CD4-positive, alpha-beta T cell (primary cell): Measurements from ENCODE around the gene SLC2A4. TPM values are rescaled to one million over a fixed set of nuclear protein-coding genes. Genes with fewer than 3 reads are reported as not detected.

ENCODE experiments used
- ATAC-seq: fragments of 200-7000 bp; cut with Tn5 transposase; one replicate; pipeline ENCODE4 v1.10.0; 2022; ENCODE audit warnings: mild to moderate bottlenecking; ENCODE audit not compliant: poor library complexity
- CTCF ChIA-PET: fragments of 350-600 bp; sonication (Branson Sonifier 250); formaldehyde crosslinking; loops from one replicate; lab custom pipeline; 2021; ENCODE audit warnings: antibody characterized with exemption, inconsistent platforms; lab: Charles Lee
- POLR2A ChIA-PET: fragments of 350-600 bp; sonication (Branson Sonifier 250); formaldehyde crosslinking; loops from one replicate; lab custom pipeline; 2021; ENCODE audit warnings: antibody characterized with exemption, inconsistent platforms; lab: Charles Lee
- DNase-seq, 14 experiments: peaks; one replicate each; pipeline ENCODE4 v3.0.0-alpha.2; 2013 to 2020; ENCODE audit warnings: mixed read lengths in 2 of 14
- H3K27ac ChIP-seq, 2 donors: one replicate each; pipeline versions ENCODE4 v1.5.1 to v1.7.0; 2013; ENCODE audit warnings: low read length in 2 of 2, low read depth in 1 of 2, mild to moderate bottlenecking in 1 of 2
- H3K27me3 ChIP-seq, 2 experiments: 1 replicate in 1 of 2; 2 replicates in 1 of 2; pipeline versions ENCODE4 v1.6.1 to v1.7.0; 2013; ENCODE audit warnings: low read length in 2 of 2, control low read depth in 1 of 2, mild to moderate bottlenecking in 1 of 2, moderate library complexity in 1 of 2; ENCODE audit not compliant: insufficient read depth in 2 of 2, control insufficient read depth in 1 of 2
- H3K36me3 ChIP-seq: one replicate; pipeline ENCODE4 v1.6.1; 2013; ENCODE audit warnings: low read length, control low read depth; ENCODE audit not compliant: insufficient read depth
- H3K4me1 ChIP-seq: one replicate; pipeline ENCODE4 v1.6.1; 2013; ENCODE audit warnings: low read length, control low read depth; ENCODE audit not compliant: insufficient read depth
- H3K4me3 ChIP-seq: one replicate; pipeline ENCODE4 v1.5.1; 2013; ENCODE audit warnings: mild to moderate bottlenecking, low read length, moderate library complexity
- H3K9me3 ChIP-seq, 2 experiments: 1 replicate in 1 of 2; 2 replicates in 1 of 2; pipeline versions ENCODE4 v1.6.1 to v1.7.0; 2013; ENCODE audit warnings: low read length in 2 of 2, mild to moderate bottlenecking in 2 of 2, control low read depth in 1 of 2, moderate library complexity in 1 of 2; ENCODE audit not compliant: control insufficient read depth in 1 of 2, insufficient read depth in 1 of 2
- H3K27ac Mint-ChIP-seq: one replicate; pipeline ENCODE4 v1.8.0; 2020; ENCODE audit warnings: mixed read lengths
- H3K27me3 Mint-ChIP-seq: one replicate; pipeline ENCODE4 v1.8.0; 2021; ENCODE audit warnings: mixed read lengths
- H3K36me3 Mint-ChIP-seq: one replicate; pipeline ENCODE4 v1.8.0; 2021; ENCODE audit warnings: low read depth, mixed read lengths
- H3K4me1 Mint-ChIP-seq: one replicate; pipeline ENCODE4 v1.8.0; 2021; ENCODE audit warnings: low read depth, mixed read lengths
- H3K4me3 Mint-ChIP-seq: one replicate; pipeline ENCODE4 v1.8.0; 2020; ENCODE audit warnings: mild to moderate bottlenecking, mixed read lengths
- H3K9me3 Mint-ChIP-seq: one replicate; pipeline ENCODE4 v1.8.0; 2020; ENCODE audit warnings: mixed read lengths
- CTCF ChIP-seq: fragments of 200-600 bp; IDR thresholded peaks from one replicate; pipeline ENCODE4 v1.8.0; 2022; ENCODE audit warnings: antibody characterized with exemption, mild to moderate bottlenecking
- intact Hi-C, 2 experiments: fragments of 100-400 bp; cut with DNase I in 1 of 2; cut with micrococcal nuclease in 1 of 2; formaldehyde crosslinking; loops; one replicate each; pipeline versions ENCODE4 v1.15.1 to v1.9.0; 2023 to 2025; cut with DNase I, micrococcal nuclease
- total RNA-seq, 174 experiments: library from RNA in 2 of 174; stranded (reverse) in 2 of 174; gene quantifications; one replicate each; pipeline ENCODE4 v1.2.3 and lab custom pipeline; 2021 to 2026

SLC2A4 gene
- total RNA-seq, 2 experiments from 2014 or later, result not detected

- ATAC-seq (no peak), DNase-seq (no peak)
- Mint-ChIP-seq H3K9me3 (no peaks in the 10 kb centered on the region), H3K27ac (no peak overlapping the region), H3K36me3 (no peaks in the 10 kb centered on the region), H3K4me3 (no peak overlapping the region), H3K4me1 (peaks cover 10% of the 10 kb centered on the region), H3K27me3 (peaks cover 45% of the 10 kb centered on the region)
- no peaks in the 10 kb centered on the region for H3K36me3 ChIP-seq
- no peak overlapping the region for H3K4me3 ChIP-seq
- intact Hi-C loops, result loop anchor here in 1 of 2 experiments (5.0 kb wide), 1 partner anchor 243 kb away; no protein-coding TSS in a partner anchor
- no peak for TF ChIP-seq CTCF
- H3K27me3 ChIP-seq, result peaks cover 6 to 17% of the 10 kb centered on the region in 2 experiments
- H3K4me1 ChIP-seq, result peaks cover 15% of the 10 kb centered on the region
- POLR2A ChIA-PET, result no interaction called here
- H3K27ac ChIP-seq, result no peak overlapping the region
- no peaks in the 10 kb centered on the region for H3K9me3 ChIP-seq
- CTCF ChIA-PET, result no interaction called here
Measured at GRCh38 chr17:7290166-7290565, 8.6 kb downstream of the SLC2A4 start.

- Mint-ChIP-seq H3K9me3 (no peaks in the 10 kb centered on the region), H3K27ac (no peak overlapping the region), H3K4me3 (no peak overlapping the region), H3K36me3 (no peaks in the 10 kb centered on the region), H3K4me1 (peaks cover 15% of the 10 kb centered on the region), H3K27me3 (peaks cover 49% of the 10 kb centered on the region)
- Histone ChIP-seq H3K27me3 (peaks cover 10 to 21% of the 10 kb centered on the region in 2 experiments), H3K4me3 (no peak overlapping the region), H3K9me3 (no peaks in the 10 kb centered on the region), H3K36me3 (no peaks in the 10 kb centered on the region), H3K4me1 (peaks cover 20% of the 10 kb centered on the region), H3K27ac (no peak overlapping the region)
- ATAC-seq (no peak), DNase-seq (no peak)
- POLR2A ChIA-PET, result no interaction called here
- intact Hi-C loops, result loop anchor here in 1 of 2 experiments (5.0 kb wide), 1 partner anchor 243 kb away; no protein-coding TSS in a partner anchor
- CTCF ChIA-PET, result no interaction called here
- TF ChIP-seq CTCF, result no peak
Measured at GRCh38 chr17:7290685-7291084, 9.2 kb downstream of the SLC2A4 start.

- H3K27ac Mint-ChIP-seq, result no peak overlapping the region
- peaks cover 49% of the 10 kb centered on the region for H3K27me3 Mint-ChIP-seq
- H3K9me3 Mint-ChIP-seq, result no peaks in the 10 kb centered on the region
- Histone ChIP-seq H3K27me3 (peaks cover 14 to 21% of the 10 kb centered on the region in 2 experiments), H3K4me3 (no peak overlapping the region), H3K9me3 (no peaks in the 10 kb centered on the region), H3K4me1 (peaks cover 32% of the 10 kb centered on the region), H3K36me3 (no peaks in the 10 kb centered on the region), H3K27ac (no peak overlapping the region)
- ChIA-PET CTCF (no interaction called here), POLR2A (no interaction called here)
- DNase-seq, result no peak
- no peaks in the 10 kb centered on the region for H3K36me3 Mint-ChIP-seq
- no peak overlapping the region for H3K4me3 Mint-ChIP-seq
- TF ChIP-seq CTCF, result no peak
- H3K4me1 Mint-ChIP-seq, result peaks cover 19% of the 10 kb centered on the region
- intact Hi-C loops, result loop anchor here in 1 of 2 experiments (5.0 kb wide), 1 partner anchor 245 kb away; no protein-coding TSS in a partner anchor
- ATAC-seq, result no peak
Measured at GRCh38 chr17:7292194-7292593, 10.7 kb downstream of the SLC2A4 start.
